NCI-H146 (cell line): ENCODE measurements around the gene OAF.

Source experiments
- DNase-seq: peaks from one replicate; lab custom pipeline; 2025; lab: John Stamatoyannopoulos, UW

OAF gene

DNA sequence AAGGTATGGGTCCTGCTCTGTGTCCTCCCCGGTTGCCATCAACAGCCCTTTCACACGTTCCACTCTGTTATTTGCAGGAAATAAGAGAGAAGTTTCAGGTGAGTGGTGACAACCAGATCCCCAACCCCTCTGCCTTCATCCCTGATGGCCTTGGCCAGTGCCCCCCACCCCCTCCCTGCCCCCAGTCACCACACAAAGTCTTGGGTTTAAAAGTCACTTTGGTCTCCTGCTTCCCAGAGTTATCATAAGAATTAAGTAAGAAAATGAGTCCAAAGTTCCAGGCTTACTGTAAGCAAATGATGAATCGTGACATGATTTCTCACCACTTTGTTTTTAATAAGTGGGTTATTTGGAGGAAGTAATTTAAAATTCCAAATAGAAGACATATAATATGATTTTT, 9.2 kb upstream of the OAF start:
- no peak for DNase-seq

GRCh38 chr11:120203626-120204025, 7.2 kb upstream of the OAF start:
- DNase-seq: no peak

DNA sequence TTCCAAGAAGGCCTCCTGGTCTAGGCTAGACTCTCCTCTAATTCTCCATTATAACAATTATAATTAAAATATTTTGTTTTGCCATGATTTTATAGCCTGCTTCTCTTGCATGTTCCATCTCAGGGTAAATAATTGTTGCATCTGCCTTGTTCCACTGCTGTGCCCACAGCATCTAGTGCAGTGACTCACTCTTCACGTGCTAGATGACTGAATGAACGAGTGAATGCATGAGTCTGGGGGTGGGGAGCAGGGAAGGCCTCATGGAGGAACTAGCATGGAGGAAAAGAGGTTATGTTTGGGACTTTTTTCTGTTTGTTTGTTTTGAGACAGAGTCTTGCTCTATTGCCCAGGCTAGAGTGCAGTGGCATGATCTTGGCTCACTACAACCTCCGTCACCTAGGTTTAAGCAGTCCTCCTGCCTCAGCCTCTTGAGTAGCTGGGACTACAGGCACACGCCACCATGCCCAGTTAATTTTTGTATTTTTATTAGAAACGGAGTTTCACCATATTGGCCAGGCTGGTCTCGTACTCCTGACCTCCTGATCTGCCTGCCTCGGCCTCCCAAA, 5.2 kb upstream of the OAF start:
- no peak for DNase-seq

- no peak for DNase-seq
These were observed 3.3 kb upstream of the OAF start for GRCh38 chr11:120207512-120207911.

DNA sequence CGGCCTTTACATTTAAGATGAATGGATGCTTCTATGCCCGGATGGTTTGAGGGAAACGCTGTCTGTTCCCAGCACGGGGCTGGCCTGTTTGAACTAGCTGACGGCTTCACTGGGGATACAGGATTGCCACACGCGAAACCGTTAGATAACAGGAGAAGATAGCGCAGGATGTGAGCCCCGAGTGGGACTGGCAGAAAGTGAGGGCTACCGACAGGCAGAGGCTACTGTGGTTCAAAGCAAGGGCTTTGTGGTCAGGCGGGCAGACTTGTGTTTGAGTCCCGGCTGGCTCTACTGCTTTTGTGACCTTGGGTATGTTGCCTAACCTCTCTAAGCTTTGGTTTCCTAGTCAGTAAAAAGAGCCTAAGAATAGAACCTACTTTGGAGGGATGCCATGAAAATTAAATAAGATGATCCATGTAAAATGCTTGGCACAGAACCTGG, 2.8 kb upstream of the OAF start:
- no peak for DNase-seq

GRCh38 chr11:120208777-120209176, 2.1 kb upstream of the OAF start:
- no peak for DNase-seq

- no peak for DNase-seq
These were observed 846 bp upstream of the OAF start for GRCh38 chr11:120209746-120210625.

DNA sequence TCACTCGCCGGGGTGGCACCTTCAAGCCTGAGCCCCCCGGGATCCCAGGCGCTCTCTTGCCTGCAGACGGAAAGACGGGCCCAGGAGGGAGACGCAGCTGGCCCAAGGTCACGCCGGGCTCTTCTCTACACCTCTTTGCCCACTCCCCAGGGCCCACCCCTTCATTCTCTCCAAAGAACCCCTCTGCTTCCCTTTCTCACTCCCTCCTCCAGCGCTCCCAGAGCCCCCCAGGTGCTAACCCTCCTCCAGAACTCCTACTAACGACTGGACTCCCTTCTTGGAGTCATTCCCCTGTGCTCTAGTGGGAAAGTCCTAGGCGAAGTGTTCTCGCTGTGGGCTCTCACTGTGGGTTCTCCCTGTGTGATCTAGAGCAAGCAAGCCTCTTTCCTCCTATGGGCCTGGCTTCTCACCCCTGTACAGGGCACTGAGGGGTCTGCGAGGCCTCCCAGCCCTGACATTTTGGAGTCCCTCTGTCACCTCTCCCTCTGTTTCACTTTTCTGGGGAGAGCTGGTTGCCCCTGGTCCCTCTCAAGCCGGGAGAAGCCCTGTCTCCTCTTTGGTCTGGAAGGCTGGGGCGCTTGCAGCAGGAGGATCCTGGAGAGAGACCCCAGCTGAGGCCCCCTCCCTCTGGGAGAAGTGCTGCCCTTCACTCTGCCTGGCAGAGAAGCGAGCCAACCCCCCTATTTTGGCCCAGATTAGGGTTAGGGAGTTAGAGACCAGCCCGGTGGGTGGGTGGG, 858 bp downstream of the OAF start:
- no peak for DNase-seq

DNA sequence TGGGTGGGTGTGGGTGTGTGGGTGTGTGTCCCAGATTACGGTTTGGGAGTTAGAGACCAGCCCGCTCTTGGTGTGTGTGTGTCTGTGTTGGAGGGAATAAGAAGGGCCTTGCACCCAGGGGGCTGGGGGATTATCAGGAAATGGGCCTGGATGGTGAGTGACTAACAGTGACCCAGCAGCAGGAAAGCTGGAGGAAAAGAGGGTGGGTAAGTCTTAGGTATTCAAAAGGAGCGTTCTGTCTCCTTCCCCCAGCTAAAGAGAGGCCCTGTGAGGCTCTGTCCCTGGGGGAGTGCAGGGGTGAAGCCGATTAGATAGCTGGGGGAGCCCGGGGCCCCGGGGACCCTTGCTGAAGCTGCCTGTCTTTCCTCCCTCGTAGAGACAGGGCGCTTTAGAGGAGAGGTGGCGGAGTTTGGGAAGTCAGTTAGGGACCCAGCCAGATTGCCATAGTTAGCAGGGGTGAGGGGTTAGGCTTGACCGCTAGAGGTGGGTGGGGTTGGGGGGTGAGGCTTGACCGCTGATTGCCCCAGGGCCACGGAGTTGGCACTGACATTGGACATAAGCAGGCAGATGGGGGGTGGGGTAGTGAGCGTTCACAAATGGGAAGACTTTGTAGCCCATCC, 1.5 kb downstream of the OAF start:
- DNase-seq: no peak

GRCh38 chr11:120212926-120213325, 2.1 kb downstream of the OAF start:
- no peak for DNase-seq

- no peak for DNase-seq
These were observed 3.7 kb downstream of the OAF start for GRCh38 chr11:120214581-120214980.

DNA sequence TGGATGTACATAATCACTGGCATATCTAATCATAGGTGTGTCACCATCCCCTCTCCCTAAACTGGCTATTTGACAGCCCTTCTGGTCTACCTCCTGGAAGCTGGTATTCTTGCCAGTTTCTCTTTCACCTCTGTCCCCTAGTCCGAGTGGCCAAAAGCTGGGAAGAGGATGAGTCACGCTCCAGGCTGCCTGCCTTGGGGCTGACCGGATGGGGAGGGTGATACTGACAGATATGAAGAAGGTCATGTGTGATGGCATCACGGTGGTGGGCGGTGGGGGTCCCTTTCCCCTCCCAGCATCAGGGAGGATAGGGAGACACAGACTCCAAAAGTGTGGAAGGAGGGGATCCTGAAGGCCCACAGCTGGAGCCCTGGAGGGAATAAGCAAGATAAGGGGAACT, 4.8 kb downstream of the OAF start:
- DNase-seq: no peak

DNA sequence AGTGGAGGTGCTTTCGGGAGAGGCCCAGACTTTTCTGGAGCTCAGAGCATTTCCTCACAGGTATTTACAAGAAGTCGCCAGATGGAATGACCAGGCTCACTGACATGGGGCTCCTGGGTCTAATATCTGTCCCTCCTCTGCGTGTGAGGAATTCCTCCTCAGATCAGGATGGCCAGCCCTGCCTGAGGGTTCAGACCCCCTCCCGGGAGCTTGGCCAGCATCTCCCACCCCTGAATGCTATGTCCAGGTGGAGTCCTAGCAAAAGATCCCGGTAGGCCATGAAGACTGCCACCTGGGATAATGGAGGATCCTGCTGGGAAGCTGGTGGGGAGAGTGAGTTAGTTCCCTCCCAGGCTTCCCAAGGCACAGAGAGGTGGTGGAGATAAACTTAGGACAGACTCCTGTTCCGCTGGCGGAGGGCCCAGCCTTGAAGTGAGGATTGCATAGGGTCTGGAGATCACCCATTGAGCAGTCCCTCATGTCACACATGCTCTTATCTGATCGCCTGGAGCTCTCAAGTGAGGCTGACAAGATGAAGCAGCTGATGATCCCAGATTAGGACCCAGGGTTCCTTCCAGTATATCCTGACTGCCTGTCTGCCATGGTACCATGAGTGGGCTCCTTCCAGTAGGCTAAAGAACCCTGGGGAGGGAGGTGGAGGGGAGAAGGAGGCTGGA, 5.7 kb downstream of the OAF start:
- DNase-seq: peak; percentile 12

DNA sequence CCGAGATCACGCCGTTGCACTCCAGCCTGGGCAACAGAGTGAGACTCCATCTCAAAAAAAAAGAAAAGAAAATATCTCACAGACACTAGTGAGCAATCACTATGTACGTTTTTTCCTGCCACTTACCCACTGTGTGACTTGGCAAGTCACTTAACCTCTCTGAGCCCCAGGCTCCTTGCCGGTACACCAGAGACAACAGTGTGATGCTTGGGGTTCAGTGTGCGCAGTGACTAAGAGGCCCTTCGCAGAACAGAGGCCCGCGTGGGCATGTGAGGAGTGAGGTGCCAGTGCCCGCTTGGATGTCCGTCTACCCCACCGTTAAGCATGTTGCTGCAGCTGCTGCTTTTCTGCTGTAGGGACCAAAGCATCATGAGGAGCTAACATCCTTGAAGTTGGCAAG, 6.7 kb downstream of the OAF start:
- DNase-seq: no peak

DNA sequence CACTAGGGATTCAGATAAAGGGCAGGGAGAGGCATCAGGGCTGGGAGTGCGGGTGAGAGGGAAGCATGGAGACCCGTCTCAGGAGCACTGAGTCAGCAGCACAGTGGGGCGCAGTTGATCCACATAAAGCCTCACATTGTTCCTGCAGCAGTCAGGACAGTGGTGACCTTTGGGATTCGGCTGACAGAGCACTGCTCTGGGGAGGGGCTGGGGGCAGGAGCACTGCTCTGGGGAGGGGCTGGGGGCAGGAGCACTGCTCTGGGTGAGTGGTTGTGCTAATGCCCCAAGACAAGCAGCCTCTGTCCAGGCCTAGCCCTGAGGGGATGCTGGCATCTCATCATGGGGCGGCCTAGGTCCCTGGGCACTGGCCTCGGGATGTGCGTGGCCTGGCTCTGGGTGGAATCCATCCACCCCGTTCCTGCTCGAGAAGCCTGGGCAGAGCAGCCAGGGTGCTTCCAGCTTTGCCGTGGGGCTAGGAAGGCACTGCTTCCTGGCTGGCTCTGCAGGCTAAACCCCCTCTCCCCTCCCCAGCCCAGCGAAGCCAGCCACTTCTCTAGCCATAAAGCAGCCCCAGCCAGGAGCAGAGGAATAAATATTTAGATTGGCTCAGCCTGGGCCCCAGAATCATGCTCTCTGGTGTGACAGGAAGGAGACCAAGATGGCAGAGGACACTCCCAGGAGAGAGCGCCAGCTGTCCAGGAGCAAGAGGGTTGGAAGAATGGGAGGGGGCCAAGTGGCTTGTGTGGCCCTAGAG, 7.3 kb downstream of the OAF start:
- no peak for DNase-seq

GRCh38 chr11:120218695-120219033, 7.8 kb downstream of the OAF start:
- no peak for DNase-seq

- DNase-seq: no peak
These were observed 8.6 kb downstream of the OAF start for GRCh38 chr11:120219232-120219937.

DNA sequence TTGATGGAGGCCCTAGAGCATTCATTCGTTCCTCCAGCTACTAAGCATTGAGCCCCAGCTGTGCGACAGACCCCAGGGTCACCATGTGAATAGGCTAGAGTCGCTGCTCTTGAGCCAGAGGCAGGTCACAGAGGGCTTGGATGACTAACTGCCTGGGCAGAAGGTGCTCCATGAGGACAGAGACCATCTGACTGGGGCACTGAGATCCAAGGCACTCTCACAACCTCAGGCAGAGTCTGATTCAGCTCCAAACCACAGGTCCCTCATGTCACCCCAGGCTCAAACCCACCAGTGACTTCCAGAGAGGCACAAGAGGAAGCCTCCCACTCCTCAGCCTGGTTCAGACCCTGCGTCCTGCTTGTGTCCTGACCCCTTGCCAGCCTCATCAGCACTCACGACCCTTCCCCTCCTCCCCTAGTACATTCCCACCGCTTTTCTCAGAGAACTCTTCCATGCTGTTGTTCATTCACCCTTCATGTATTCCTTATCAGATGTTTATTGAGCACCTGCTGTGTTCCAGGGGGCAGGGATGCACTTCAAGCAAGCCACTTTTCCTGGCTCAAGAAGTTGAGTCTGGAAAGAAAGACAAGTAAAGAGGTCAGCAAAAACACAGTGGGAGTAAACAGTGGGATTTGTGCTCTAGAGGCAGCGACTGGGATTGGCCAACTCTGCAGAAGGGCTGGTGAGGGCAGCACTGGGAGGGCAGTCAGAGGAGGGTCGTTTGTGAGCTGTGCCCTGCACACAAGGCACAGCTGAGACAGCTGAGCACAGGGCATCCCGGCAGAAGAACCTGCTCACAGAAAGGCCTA, 9.3 kb downstream of the OAF start:
- DNase-seq: no peak

DNA sequence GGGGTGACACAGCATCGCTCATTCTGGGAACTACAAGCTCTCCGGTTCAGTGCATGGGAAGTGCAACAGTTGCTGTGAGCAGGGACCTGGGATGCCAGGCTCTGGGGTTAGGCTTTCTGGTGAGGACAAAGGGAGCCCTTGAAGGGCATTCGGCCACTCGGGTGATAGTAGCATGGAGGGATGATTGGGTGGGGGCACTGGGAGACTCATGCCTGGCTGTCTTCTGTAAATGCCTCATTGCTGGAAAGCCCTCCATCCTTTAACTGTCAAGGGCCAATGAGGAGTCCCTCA, 9.9 kb downstream of the OAF start:
- no peak for DNase-seq

DNA sequence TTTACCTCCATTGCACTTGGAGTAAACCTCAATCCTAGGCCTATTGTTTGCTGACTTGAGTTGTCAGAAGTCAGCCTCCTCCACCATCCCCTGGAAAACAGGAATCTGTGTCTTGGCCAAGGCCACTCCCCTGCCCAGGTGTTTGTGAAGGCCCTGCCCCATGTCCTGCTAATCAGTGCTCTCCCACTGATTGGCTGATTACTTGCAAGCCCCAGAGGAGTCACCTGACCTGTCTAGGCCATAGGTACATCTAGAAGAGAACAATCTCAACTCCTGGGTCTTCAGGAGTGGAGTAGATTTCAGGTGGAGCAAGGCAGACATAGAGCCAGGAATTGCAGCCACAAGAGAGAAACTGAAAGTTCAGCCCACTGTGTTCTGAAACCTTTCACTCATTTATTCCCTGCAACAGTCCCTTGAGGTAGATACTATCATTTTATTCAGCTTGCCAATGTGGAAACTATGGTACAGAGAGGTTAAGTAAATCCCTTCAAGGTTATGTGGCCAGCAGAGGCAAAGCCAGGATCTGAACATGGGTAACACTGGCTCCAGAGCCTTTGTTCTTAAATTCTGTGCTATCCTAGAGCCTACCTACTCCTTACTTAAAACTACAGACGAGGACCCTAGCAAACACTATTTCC, 10.4 kb downstream of the OAF start:
- no peak for DNase-seq
